8988T (cell line): ENCODE data around the gene REXO1.
"Not testable (repeated sequence)": the region's sequence is repeated elsewhere in the genome, so short reads cannot be mapped to it uniquely, and the experiment has no call there.

Experiments used
- DNase-seq: peaks from one replicate; pipeline ENCODE4 v3.0.0; 2011

Gene REXO1

GRCh38 chr19:1813192-1814182, 34.8 kb downstream of the REXO1 start:
- DNase-seq = no peak

- DNase-seq = peak; percentile 88
Observed at GRCh38 chr19:1812426-1813191, 35.7 kb downstream of the REXO1 start.

GRCh38 chr19:1811942-1812425, 36.3 kb downstream of the REXO1 start, which contains the start of gene ATP8B3:
TSS of gene ATP8B3 (minus strand) at chr19:1812276. CDS start at chr19:1811736, 540 bp downstream.
- peak; percentile 96 for DNase-seq

- peak; percentile 95 for DNase-seq
Observed at GRCh38 chr19:1811472-1811894, 36.8 kb downstream of the REXO1 start.

- DNase-seq = no peak
Observed at GRCh38 chr19:1810439-1811160, 37.7 kb downstream of the REXO1 start.

GRCh38 chr19:1809678-1810077, 38.6 kb downstream of the REXO1 start:
- no peak for DNase-seq

- DNase-seq = no peak
Observed at GRCh38 chr19:1808395-1808731, 39.9 kb downstream of the REXO1 start.

- no peak for DNase-seq
Observed at GRCh38 chr19:1807695-1808394, 40.4 kb downstream of the REXO1 start.

GRCh38 chr19:1807030-1807694, 41.1 kb downstream of the REXO1 start:
- DNase-seq = no peak

GRCh38 chr19:1806184-1807029, 41.9 kb downstream of the REXO1 start:
- DNase-seq = no peak

- no peak for DNase-seq
Observed at GRCh38 chr19:1805401-1806183, 42.7 kb downstream of the REXO1 start.

- no peak for DNase-seq
Observed at GRCh38 chr19:1804858-1805257, 43.4 kb downstream of the REXO1 start.

- DNase-seq = no peak
Observed at GRCh38 chr19:1799695-1800342, 48.5 kb downstream of the REXO1 start.

- DNase-seq = not testable (repeated sequence)
Observed at GRCh38 chr19:1797313-1797712, 51.0 kb downstream of the REXO1 start.

GRCh38 chr19:1796395-1797142, 51.7 kb downstream of the REXO1 start:
- no peak for DNase-seq

- no peak for DNase-seq
Observed at GRCh38 chr19:1794424-1795172, 53.7 kb downstream of the REXO1 start.

- no peak for DNase-seq
Observed at GRCh38 chr19:1791879-1792278, 56.4 kb downstream of the REXO1 start.
